ENCODE measurements around the gene HUS1B.

HUS1B gene

GRCh38 chr6:674956-675355 lies 18.1 kb upstream of the HUS1B start:
- Histone ChIP-seq H3K79me2 (ENCODE audit: low read length) (peaks cover 28% of the 10 kb centered on the region), H3K27ac (ENCODE audit: low read length) (no peak overlapping the region), H2AFZ (ENCODE audit: low read length) (no peak overlapping the region), H3K4me2 (ENCODE audit: low read depth, low read length) (no peak overlapping the region), H3K4me1 (ENCODE audit: low read length) (no peaks in the 10 kb centered on the region), H3K36me3 (replicated peaks; ENCODE audit: insufficient read depth, low read length) (no peaks in the 10 kb centered on the region), H4K20me1 (ENCODE audit: insufficient read depth, low read length) (no peaks in the 10 kb centered on the region), H3K27me3 (replicated peaks; ENCODE audit: insufficient read depth, low read length) (no peaks in the 10 kb centered on the region), H3F3A (ENCODE audit: insufficient read depth, low read length) (no peaks in the 10 kb centered on the region), H3K4me3 (ENCODE audit: low read length) (no peak overlapping the region), H3K9me3 (replicated peaks; ENCODE audit: insufficient read depth, low read length) (no peaks in the 10 kb centered on the region), H3K9ac (ENCODE audit: low read length) (no peak overlapping the region), H3K9me2 (replicated peaks; ENCODE audit: insufficient read depth, low read length) (no peaks in the 10 kb centered on the region)
- DNase-seq = no peak
- no peak for TF ChIP-seq EZH2 (optimal IDR thresholded peaks at IDR 0.05; ENCODE audit: low read depth, low read length)
- TF ChIP-seq EZH2phosphoT487 (IDR thresholded peaks at IDR 0.05; ENCODE audit: low read length) = no peak
- TF ChIP-seq CTCF (IDR thresholded peaks at IDR 0.05; ENCODE audit: low read length) = no peak

- no peak for DNase-seq
- H3K4me3 ChIP-seq (ENCODE audit: low read length) = no peak overlapping the region
- TF ChIP-seq CTCF (IDR thresholded peaks at IDR 0.05; ENCODE audit: low read length) (no peak), EZH2phosphoT487 (IDR thresholded peaks at IDR 0.05; ENCODE audit: low read length) (no peak), EZH2 (optimal IDR thresholded peaks at IDR 0.05; ENCODE audit: low read depth, low read length) (no peak)
- no peaks in the 10 kb centered on the region for H3K27me3 ChIP-seq (replicated peaks; ENCODE audit: insufficient read depth, low read length)
- peaks cover 24% of the 10 kb centered on the region for H3K79me2 ChIP-seq (ENCODE audit: low read length)
- no peaks in the 10 kb centered on the region for H3K36me3 ChIP-seq (replicated peaks; ENCODE audit: insufficient read depth, low read length)
- H2AFZ ChIP-seq (ENCODE audit: low read length) = no peak overlapping the region
- H3K9me2 ChIP-seq (replicated peaks; ENCODE audit: insufficient read depth, low read length) = no peaks in the 10 kb centered on the region
- no peak overlapping the region for H3K4me2 ChIP-seq (ENCODE audit: low read depth, low read length)
- no peaks in the 10 kb centered on the region for H3K4me1 ChIP-seq (ENCODE audit: low read length)
- H3K9me3 ChIP-seq (replicated peaks; ENCODE audit: insufficient read depth, low read length) = no peaks in the 10 kb centered on the region
- H3K9ac ChIP-seq (ENCODE audit: low read length) = no peak overlapping the region
- H4K20me1 ChIP-seq (ENCODE audit: insufficient read depth, low read length) = no peaks in the 10 kb centered on the region
- no peak overlapping the region for H3K27ac ChIP-seq (ENCODE audit: low read length)
- no peaks in the 10 kb centered on the region for H3F3A ChIP-seq (ENCODE audit: insufficient read depth, low read length)
Observed at GRCh38 chr6:674406-674805, 17.5 kb upstream of the HUS1B start.

- Histone ChIP-seq H3K9me2 (replicated peaks; ENCODE audit: insufficient read depth, low read length) (no peaks in the 10 kb centered on the region), H2AFZ (ENCODE audit: low read length) (no peak overlapping the region), H3F3A (ENCODE audit: insufficient read depth, low read length) (no peaks in the 10 kb centered on the region), H3K9me3 (replicated peaks; ENCODE audit: insufficient read depth, low read length) (no peaks in the 10 kb centered on the region), H3K4me3 (ENCODE audit: low read length) (no peak overlapping the region), H3K27me3 (replicated peaks; ENCODE audit: insufficient read depth, low read length) (no peaks in the 10 kb centered on the region), H3K27ac (ENCODE audit: low read length) (no peak overlapping the region), H3K4me1 (ENCODE audit: low read length) (no peaks in the 10 kb centered on the region), H3K4me2 (ENCODE audit: low read depth, low read length) (no peak overlapping the region), H3K79me2 (ENCODE audit: low read length) (peaks cover 17% of the 10 kb centered on the region), H4K20me1 (ENCODE audit: insufficient read depth, low read length) (no peaks in the 10 kb centered on the region), H3K9ac (ENCODE audit: low read length) (no peak overlapping the region), H3K36me3 (replicated peaks; ENCODE audit: insufficient read depth, low read length) (no peaks in the 10 kb centered on the region)
- no peak for DNase-seq
- TF ChIP-seq EZH2 (optimal IDR thresholded peaks at IDR 0.05; ENCODE audit: low read depth, low read length) (no peak), CTCF (IDR thresholded peaks at IDR 0.05; ENCODE audit: low read length) (no peak), EZH2phosphoT487 (IDR thresholded peaks at IDR 0.05; ENCODE audit: low read length) (no peak)
Observed at GRCh38 chr6:667253-667927, 10.5 kb upstream of the HUS1B start.
